HCT116 (cell line): ENCODE measurements around the gene ZNF747. TPM values are rescaled to one million over a fixed set of nuclear protein-coding genes. Genes with fewer than 3 reads are reported as not detected.
A peak's percentile ranks its signal among the peaks of the same experiment; 100 is the strongest.

Experiments used
- ATAC-seq: fragments of 200-7000 bp; cut with Tn5 transposase; 2 replicates; pipeline ENCODE4 v1.9.1; 2020; ENCODE audit warnings: mild to moderate bottlenecking, moderate library complexity
- BruUV-seq: library from RNA; stranded (reverse); fragments of 400-500 nt; replicated peaks from 2 replicates; lab custom pipeline; 2021; lab: Mats Ljungman, UMichigan
- CTCF ChIA-PET: fragments of 300-600 bp; sonication (Branson Sonifier 250); formaldehyde crosslinking; loops from one replicate; lab custom pipeline; 2021; ENCODE audit warnings: antibody characterized with exemption; lab: Charles Lee
- POLR2A ChIA-PET: fragments of 300-600, 350-600 bp; sonication (Branson Sonifier 250); formaldehyde crosslinking; loops from one replicate; lab custom pipeline; 2021; ENCODE audit warnings: antibody characterized with exemption; lab: Charles Lee
- RAD21 ChIA-PET, 2 experiments: fragments of 300-600 bp; sonication (Branson Sonifier 250); formaldehyde crosslinking; loops; one replicate each; lab custom pipeline; 2023; ENCODE audit warnings: low total read pairs in 2 of 2; ENCODE audit not compliant: uncharacterized antibody in 2 of 2, unreplicated experiment in 2 of 2, low non-redundant PET in 1 of 2; lab: Charles Lee
- DNase-seq: peaks from one replicate; pipeline ENCODE4 v3.0.0-alpha.2; 2010; ENCODE audit warnings: low read depth, low spot score
- H2AFZ ChIP-seq: fragments of 200-600 bp; shearing (Covaris generic), sonication (generic); 2 replicates; pipeline ENCODE4 v1.6.1; 2017; ENCODE audit warnings: low read depth, mixed run types, mixed read lengths, antibody characterized with exemption, low read length; ENCODE audit not compliant: poor library complexity, severe bottlenecking
- H3K27ac ChIP-seq: 2 replicates; pipeline ENCODE4 v1.5.1; 2012; ENCODE audit warnings: low read depth, low read length
- H3K27me3 ChIP-seq: fragments of 200-600 bp; sonication (generic); 2 replicates; pipeline ENCODE4 v1.6.1; 2016; ENCODE audit warnings: mixed run types, low read length, mixed read lengths; ENCODE audit not compliant: insufficient read depth
- H3K36me3 ChIP-seq, 2 experiments: fragments of 200-500 bp in 1 of 2; fragments of 200-600 bp in 1 of 2; sonication (Bioruptor generic) in 1 of 2; sonication (generic) in 1 of 2; 2 replicates each; pipeline versions ENCODE4 v1.5.1 to v1.6.1; 2014 to 2016; ENCODE audit warnings: low read length in 2 of 2, inconsistent platforms in 1 of 2, mixed read lengths in 1 of 2, mixed run types in 1 of 2; ENCODE audit not compliant: insufficient read depth in 2 of 2, control insufficient read depth in 1 of 2
- H3K4me1 ChIP-seq, 2 experiments: fragments of 200-600 bp in 1 of 2; sonication (generic) in 1 of 2; 2 replicates each; pipeline versions ENCODE4 v1.5.1 to v1.6.1; 2012 to 2017; ENCODE audit warnings: low read length in 2 of 2, inconsistent platforms in 1 of 2, mild to moderate bottlenecking in 1 of 2, mixed read lengths in 1 of 2, mixed run types in 1 of 2, moderate library complexity in 1 of 2; ENCODE audit not compliant: insufficient read depth in 2 of 2, control insufficient read depth in 1 of 2
- H3K4me2 ChIP-seq: fragments of 200-600 bp; sonication (generic); 2 replicates; pipeline ENCODE4 v1.6.1; 2017; ENCODE audit warnings: mixed run types, low read length, mixed read lengths
- H3K4me3 ChIP-seq, 2 experiments: fragments of 200-600 bp in 1 of 2; sonication (generic) in 1 of 2; replicated peaks in 1 of 2; 2 replicates each; pipeline ENCODE4 v1.5.1; 2011 to 2016; ENCODE audit warnings: low read length in 2 of 2, control low read depth in 1 of 2, low read depth in 1 of 2, mild to moderate bottlenecking in 1 of 2, mixed read lengths in 1 of 2, mixed run types in 1 of 2
- H3K79me2 ChIP-seq: fragments of 200-600 bp; sonication (generic); 2 replicates; pipeline ENCODE4 v1.6.1; 2017; ENCODE audit warnings: mild to moderate bottlenecking, mixed run types, low read length, moderate library complexity, mixed read lengths; ENCODE audit not compliant: insufficient read depth
- H3K9ac ChIP-seq: fragments of 200-600 bp; sonication (generic); 2 replicates; pipeline ENCODE4 v1.6.1; 2016; ENCODE audit warnings: low read length, mixed read lengths
- H3K9me2 ChIP-seq: fragments of 200-600 bp; sonication (generic), shearing (Covaris generic); 2 replicates; pipeline ENCODE4 v1.6.1; 2017; ENCODE audit warnings: mixed run types, mild to moderate bottlenecking, moderate library complexity; ENCODE audit not compliant: insufficient read depth
- H3K9me3 ChIP-seq, 2 experiments: fragments of 200-500 bp in 1 of 2; fragments of 200-600 bp in 1 of 2; sonication (Bioruptor generic) in 1 of 2; sonication (generic) in 1 of 2; 2 replicates each; pipeline ENCODE4 v1.6.1; 2014 to 2017; ENCODE audit warnings: low read length in 2 of 2, mixed read lengths in 2 of 2, inconsistent platforms in 1 of 2, low read depth in 1 of 2, mild to moderate bottlenecking in 1 of 2, mixed run types in 1 of 2, moderate library complexity in 1 of 2; ENCODE audit not compliant: control insufficient read depth in 1 of 2, insufficient read depth in 1 of 2
- H4K20me1 ChIP-seq: fragments of 200-600 bp; sonication (generic), shearing (Covaris generic); 2 replicates; pipeline ENCODE4 v1.6.1; 2017; ENCODE audit warnings: mixed run types, mild to moderate bottlenecking, moderate library complexity; ENCODE audit not compliant: insufficient read depth
- CEBPB ChIP-seq: IDR thresholded peaks from 2 replicates; pipeline ENCODE4 v1.6.1; 2012; ENCODE audit warnings: low read depth
- EGR1 ChIP-seq: IDR thresholded peaks from 2 replicates; pipeline ENCODE4 v1.6.1; 2012; ENCODE audit warnings: low read depth
- ELF1 ChIP-seq: IDR thresholded peaks from 2 replicates; pipeline ENCODE4 v1.6.1; 2012; ENCODE audit warnings: low read depth, borderline replicate concordance
- EZH2phosphoT487 ChIP-seq: fragments of 200-600 bp; IDR thresholded peaks from 2 replicates; pipeline ENCODE4 v1.6.1; 2018; ENCODE audit warnings: antibody characterized with exemption, borderline replicate concordance
- JUND ChIP-seq: IDR thresholded peaks from 2 replicates; pipeline ENCODE4 v1.6.1; 2012
- POLR2A ChIP-seq: IDR thresholded peaks from 2 replicates; pipeline ENCODE4 v1.7.0; 2011; ENCODE audit warnings: borderline replicate concordance; ENCODE audit not compliant: insufficient read depth, insufficient read length; ENCODE audit errors: extremely low read depth
- POLR2AphosphoS5 ChIP-seq: IDR thresholded peaks from 2 replicates; pipeline ENCODE4 v1.6.1; 2011; ENCODE audit warnings: mild to moderate bottlenecking, low read depth, low read length, moderate library complexity
- RAD21 ChIP-seq: IDR thresholded peaks from 2 replicates; pipeline ENCODE4 v1.6.1; 2012; ENCODE audit warnings: low read depth, mild to moderate bottlenecking
- SIN3A ChIP-seq: IDR thresholded peaks from 2 replicates; pipeline ENCODE4 v1.6.1; 2012; ENCODE audit warnings: low read depth
- SP1 ChIP-seq: IDR thresholded peaks from 2 replicates; pipeline ENCODE4 v1.6.1; 2012; ENCODE audit warnings: low read depth
- SRF ChIP-seq: IDR thresholded peaks from 2 replicates; pipeline ENCODE4 v1.6.1; 2012; ENCODE audit warnings: low read depth
- TCF7L2 ChIP-seq: IDR thresholded peaks from 2 replicates; pipeline ENCODE4 v1.7.0; 2011; ENCODE audit warnings: borderline replicate concordance, inconsistent platforms; ENCODE audit not compliant: insufficient read depth, insufficient read length; ENCODE audit errors: extremely low read depth
- YY1 ChIP-seq: IDR thresholded peaks from 2 replicates; pipeline ENCODE4 v1.6.1; 2011; ENCODE audit warnings: low read length, low read depth, moderate library complexity, mild to moderate bottlenecking; ENCODE audit not compliant: insufficient replicate concordance; ENCODE audit errors: extremely low read depth
- ZNF274 ChIP-seq: fragments of 200-500 bp; sonication (Bioruptor generic); IDR thresholded peaks from 2 replicates; pipeline ENCODE4 v1.6.1; 2014; ENCODE audit warnings: mild to moderate bottlenecking, low read depth, low read length, inconsistent platforms
- intact Hi-C: fragments of 100-400 bp; cut with micrococcal nuclease; formaldehyde crosslinking; loops from 2 replicates; pipeline ENCODE4 v1.10.0; 2022
- total RNA-seq: library from RNA; stranded (reverse); gene quantifications from one replicate; pipeline ENCODE4 v1.2.1, GENCODE V29; 2021; ENCODE audit not compliant: unreplicated experiment
- TF ChIP-seq, protein P1 (sequence below): IDR thresholded peaks from 2 replicates; pipeline ENCODE4 v1.6.1; 2012
- TF ChIP-seq, protein P2 (sequence below): IDR thresholded peaks from 2 replicates; pipeline ENCODE4 v1.6.1; 2012; ENCODE audit warnings: low read depth
- TF ChIP-seq, protein P3 (sequence below): IDR thresholded peaks from 2 replicates; pipeline ENCODE4 v1.6.1; 2011; ENCODE audit warnings: mild to moderate bottlenecking, low read length, moderate library complexity; ENCODE audit not compliant: insufficient replicate concordance; ENCODE audit errors: extremely low read depth
- TF ChIP-seq, protein P4 (sequence below), 3 experiments: fragments of 200-600 bp in 1 of 3; sonication (generic) in 1 of 3; IDR thresholded peaks in 2 of 3; conservative IDR thresholded peaks in 1 of 3; 2 replicates each; pipeline ENCODE4 v1.5.1; 2012 to 2017; ENCODE audit warnings: low read depth in 2 of 3, low read length in 2 of 3, antibody characterized with exemption in 1 of 3, borderline replicate concordance in 1 of 3, control low read depth in 1 of 3, mild to moderate bottlenecking in 1 of 3, mixed read lengths in 1 of 3, mixed run types in 1 of 3, moderate library complexity in 1 of 3; ENCODE audit not compliant: insufficient read depth in 1 of 3
- TF ChIP-seq, protein P5 (sequence below): IDR thresholded peaks from 2 replicates; pipeline ENCODE4 v1.6.1; 2012

ZNF747 gene
- total RNA-seq, 1 experiment from 2014 or later: 2.1 TPM

DNA sequence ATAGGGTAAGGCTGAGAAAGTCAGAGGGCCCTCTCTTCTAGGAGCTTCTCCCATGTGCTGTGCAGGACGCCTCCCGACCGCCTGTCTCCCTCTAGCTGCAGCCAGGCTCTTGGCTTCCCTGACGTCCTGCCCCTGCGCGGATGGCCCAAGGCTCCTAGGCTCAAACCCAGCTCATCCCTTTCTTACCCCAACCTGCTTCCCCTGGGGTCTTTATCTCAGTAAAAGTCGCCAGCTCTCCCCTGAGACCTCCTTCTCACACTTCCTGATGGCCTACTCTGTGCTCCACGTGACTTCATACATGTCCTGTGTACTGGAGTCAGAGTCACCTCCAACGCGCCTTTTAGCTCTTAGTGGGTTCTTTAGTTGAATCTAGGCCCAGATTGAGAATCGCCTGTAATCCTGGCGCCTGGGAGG lies 1.1 kb upstream of the ZNF747 start:
- H4K20me1 ChIP-seq: no peaks in the 10 kb centered on the region
- H3K4me2 ChIP-seq: peak overlapping the region; percentile 85
- intact Hi-C loops: no loop called here
- ChIA-PET RAD21 (interaction anchor here (1.6 to 2.1 kb wide), 2 partner anchors 22 to 106 kb away, joined by 4 to 18 read pairs; partner anchors contain the start of gene DCTPP1 (in 1 of the 2)), POLR2A (interaction anchor here (1.1 to 2.7 kb wide), 6 partner anchors 9 to 106 kb away, joined by 3 to 20 read pairs (median 6); partner anchors contain the start of genes DCTPP1 and ZNF764), CTCF (interaction anchor here (1.0 to 2.1 kb wide), 13 partner anchors 9 to 126 kb away, joined by 3 to 11 read pairs (median 4); partner anchors contain the start of genes DCTPP1, ZNF688 and ZNF764)
- no peaks in the 10 kb centered on the region; the same call in 1 of the 2 replicates for H3K79me2 ChIP-seq
- DNase-seq (peak; percentile 31), ATAC-seq (peak; percentile 63)
- no peaks in the 10 kb centered on the region for H3K27me3 ChIP-seq
- BruUV-seq: no TSS peak
- H2AFZ ChIP-seq: no peak overlapping the region
- H3K9me3 ChIP-seq: no peaks in the 10 kb centered on the region
- H3K36me3 ChIP-seq: no peaks in the 10 kb centered on the region
- peak overlapping the region; percentile 78 for H3K9ac ChIP-seq
- H3K4me3 ChIP-seq: peak overlapping the region; percentile 60 to 79
- H3K9me2 ChIP-seq: no peaks in the 10 kb centered on the region
- H3K4me1 ChIP-seq: peaks cover 6 to 36% of the 10 kb centered on the region in 2 experiments; a peak in 3 of 4 replicates
- H3K27ac ChIP-seq: peak overlapping the region; percentile 82
- TF ChIP-seq, protein P1, sequence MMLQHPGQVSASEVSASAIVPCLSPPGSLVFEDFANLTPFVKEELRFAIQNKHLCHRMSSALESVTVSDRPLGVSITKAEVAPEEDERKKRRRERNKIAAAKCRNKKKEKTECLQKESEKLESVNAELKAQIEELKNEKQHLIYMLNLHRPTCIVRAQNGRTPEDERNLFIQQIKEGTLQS: no peak
- TF ChIP-seq, protein P2, sequence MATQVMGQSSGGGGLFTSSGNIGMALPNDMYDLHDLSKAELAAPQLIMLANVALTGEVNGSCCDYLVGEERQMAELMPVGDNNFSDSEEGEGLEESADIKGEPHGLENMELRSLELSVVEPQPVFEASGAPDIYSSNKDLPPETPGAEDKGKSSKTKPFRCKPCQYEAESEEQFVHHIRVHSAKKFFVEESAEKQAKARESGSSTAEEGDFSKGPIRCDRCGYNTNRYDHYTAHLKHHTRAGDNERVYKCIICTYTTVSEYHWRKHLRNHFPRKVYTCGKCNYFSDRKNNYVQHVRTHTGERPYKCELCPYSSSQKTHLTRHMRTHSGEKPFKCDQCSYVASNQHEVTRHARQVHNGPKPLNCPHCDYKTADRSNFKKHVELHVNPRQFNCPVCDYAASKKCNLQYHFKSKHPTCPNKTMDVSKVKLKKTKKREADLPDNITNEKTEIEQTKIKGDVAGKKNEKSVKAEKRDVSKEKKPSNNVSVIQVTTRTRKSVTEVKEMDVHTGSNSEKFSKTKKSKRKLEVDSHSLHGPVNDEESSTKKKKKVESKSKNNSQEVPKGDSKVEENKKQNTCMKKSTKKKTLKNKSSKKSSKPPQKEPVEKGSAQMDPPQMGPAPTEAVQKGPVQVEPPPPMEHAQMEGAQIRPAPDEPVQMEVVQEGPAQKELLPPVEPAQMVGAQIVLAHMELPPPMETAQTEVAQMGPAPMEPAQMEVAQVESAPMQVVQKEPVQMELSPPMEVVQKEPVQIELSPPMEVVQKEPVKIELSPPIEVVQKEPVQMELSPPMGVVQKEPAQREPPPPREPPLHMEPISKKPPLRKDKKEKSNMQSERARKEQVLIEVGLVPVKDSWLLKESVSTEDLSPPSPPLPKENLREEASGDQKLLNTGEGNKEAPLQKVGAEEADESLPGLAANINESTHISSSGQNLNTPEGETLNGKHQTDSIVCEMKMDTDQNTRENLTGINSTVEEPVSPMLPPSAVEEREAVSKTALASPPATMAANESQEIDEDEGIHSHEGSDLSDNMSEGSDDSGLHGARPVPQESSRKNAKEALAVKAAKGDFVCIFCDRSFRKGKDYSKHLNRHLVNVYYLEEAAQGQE: no peak
- TF ChIP-seq CEBPB (no peak), EGR1 (no peak), YY1 (peak; percentile 18), TCF7L2 (no peak), ZNF274 (no peak), POLR2A (peak; percentile 19), POLR2AphosphoS5 (peak; percentile 41; the same call in 1 of the 2 replicates), ELF1 (no peak), JUND (no peak), SRF (no peak), SIN3A (0 out of 2 replicates have a peak, but pooled peaks have one; percentile 20), EZH2phosphoT487 (no peak), SP1 (no peak), RAD21 (peak; percentile 60)
- TF ChIP-seq, protein P3, sequence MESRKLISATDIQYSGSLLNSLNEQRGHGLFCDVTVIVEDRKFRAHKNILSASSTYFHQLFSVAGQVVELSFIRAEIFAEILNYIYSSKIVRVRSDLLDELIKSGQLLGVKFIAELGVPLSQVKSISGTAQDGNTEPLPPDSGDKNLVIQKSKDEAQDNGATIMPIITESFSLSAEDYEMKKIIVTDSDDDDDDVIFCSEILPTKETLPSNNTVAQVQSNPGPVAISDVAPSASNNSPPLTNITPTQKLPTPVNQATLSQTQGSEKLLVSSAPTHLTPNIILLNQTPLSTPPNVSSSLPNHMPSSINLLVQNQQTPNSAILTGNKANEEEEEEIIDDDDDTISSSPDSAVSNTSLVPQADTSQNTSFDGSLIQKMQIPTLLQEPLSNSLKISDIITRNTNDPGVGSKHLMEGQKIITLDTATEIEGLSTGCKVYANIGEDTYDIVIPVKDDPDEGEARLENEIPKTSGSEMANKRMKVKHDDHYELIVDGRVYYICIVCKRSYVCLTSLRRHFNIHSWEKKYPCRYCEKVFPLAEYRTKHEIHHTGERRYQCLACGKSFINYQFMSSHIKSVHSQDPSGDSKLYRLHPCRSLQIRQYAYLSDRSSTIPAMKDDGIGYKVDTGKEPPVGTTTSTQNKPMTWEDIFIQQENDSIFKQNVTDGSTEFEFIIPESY: no peak
- TF ChIP-seq, protein P4, sequence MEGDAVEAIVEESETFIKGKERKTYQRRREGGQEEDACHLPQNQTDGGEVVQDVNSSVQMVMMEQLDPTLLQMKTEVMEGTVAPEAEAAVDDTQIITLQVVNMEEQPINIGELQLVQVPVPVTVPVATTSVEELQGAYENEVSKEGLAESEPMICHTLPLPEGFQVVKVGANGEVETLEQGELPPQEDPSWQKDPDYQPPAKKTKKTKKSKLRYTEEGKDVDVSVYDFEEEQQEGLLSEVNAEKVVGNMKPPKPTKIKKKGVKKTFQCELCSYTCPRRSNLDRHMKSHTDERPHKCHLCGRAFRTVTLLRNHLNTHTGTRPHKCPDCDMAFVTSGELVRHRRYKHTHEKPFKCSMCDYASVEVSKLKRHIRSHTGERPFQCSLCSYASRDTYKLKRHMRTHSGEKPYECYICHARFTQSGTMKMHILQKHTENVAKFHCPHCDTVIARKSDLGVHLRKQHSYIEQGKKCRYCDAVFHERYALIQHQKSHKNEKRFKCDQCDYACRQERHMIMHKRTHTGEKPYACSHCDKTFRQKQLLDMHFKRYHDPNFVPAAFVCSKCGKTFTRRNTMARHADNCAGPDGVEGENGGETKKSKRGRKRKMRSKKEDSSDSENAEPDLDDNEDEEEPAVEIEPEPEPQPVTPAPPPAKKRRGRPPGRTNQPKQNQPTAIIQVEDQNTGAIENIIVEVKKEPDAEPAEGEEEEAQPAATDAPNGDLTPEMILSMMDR (IDR thresholded peaks at IDR 0.05 in 2 of 3, conservative IDR thresholded peaks at IDR 0.05 in 1 of 3; ENCODE audit: borderline replicate concordance in 1 of 3, insufficient read depth in 1 of 3, low read depth in 2 of 3, low read length in 2 of 3): peak in 2 of 3 experiments; percentile 48 to 60; a peak in 5 of 6 replicates
- TF ChIP-seq, protein P5, sequence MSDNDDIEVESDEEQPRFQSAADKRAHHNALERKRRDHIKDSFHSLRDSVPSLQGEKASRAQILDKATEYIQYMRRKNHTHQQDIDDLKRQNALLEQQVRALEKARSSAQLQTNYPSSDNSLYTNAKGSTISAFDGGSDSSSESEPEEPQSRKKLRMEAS: peak; percentile 81
